SK-N-SH (cell line): ENCODE data around the gene STXBP1. TPM values are rescaled to one million over a fixed set of nuclear protein-coding genes. Genes with fewer than 3 reads are reported as not detected.

Experiments used
- CTCF ChIA-PET: fragments of 300-600, 350-600 bp; formaldehyde crosslinking; extraction: SDS; loops from one replicate; lab custom pipeline; 2021; lab: Yijun Ruan, JAX
- POLR2A ChIA-PET: fragments of 350-600 bp; sonication (Branson Sonifier 250); formaldehyde crosslinking; extraction: SDS; loops from one replicate; lab custom pipeline; 2020; ENCODE audit warnings: antibody characterized with exemption, inconsistent platforms; lab: Yijun Ruan, JAX
- DNase-seq: peaks from one replicate; pipeline ENCODE4 v3.0.0; 2012
- H2AFZ ChIP-seq: fragments of 200-600 bp; sonication (generic); 2 replicates; pipeline ENCODE4 v1.8.1; 2016; ENCODE audit warnings: antibody characterized with exemption, mild to moderate bottlenecking, low read depth
- H3F3A ChIP-seq: fragments of 200-600 bp; sonication (generic); replicated peaks from 2 replicates; pipeline ENCODE3; 2016; ENCODE audit warnings: antibody characterized with exemption, mild to moderate bottlenecking; ENCODE audit not compliant: insufficient read depth
- H3K27ac ChIP-seq, 2 experiments: fragments of 200-500 bp in 1 of 2; fragments of 200-600 bp in 1 of 2; sonication (Bioruptor generic) in 1 of 2; sonication (generic), shearing (Covaris generic) in 1 of 2; 2 replicates each; pipeline versions ENCODE4 v1.5.1 to v1.6.1; 2014 to 2016; ENCODE audit warnings: low read depth in 2 of 2, inconsistent platforms in 1 of 2, low read length in 1 of 2, mild to moderate bottlenecking in 1 of 2, mixed read lengths in 1 of 2
- H3K27me3 ChIP-seq: fragments of 200-600 bp; sonication (generic), shearing (Covaris generic); 2 replicates; pipeline ENCODE4 v1.6.1; 2016; ENCODE audit warnings: mixed run types; ENCODE audit not compliant: insufficient read depth
- H3K36me3 ChIP-seq, 2 experiments: fragments of 200-500 bp in 1 of 2; fragments of 200-600 bp in 1 of 2; sonication (Bioruptor generic) in 1 of 2; sonication (generic) in 1 of 2; replicated peaks in 1 of 2; 2 replicates each; pipeline versions ENCODE3 to v1.5.1; 2014 to 2016; ENCODE audit warnings: low read length in 1 of 2, mild to moderate bottlenecking in 1 of 2; ENCODE audit not compliant: insufficient read depth in 2 of 2, control insufficient read depth in 1 of 2
- H3K4me1 ChIP-seq, 2 experiments: fragments of 200-500 bp in 1 of 2; fragments of 200-600 bp in 1 of 2; sonication (Bioruptor generic) in 1 of 2; sonication (generic), shearing (Covaris generic) in 1 of 2; 2 replicates each; pipeline versions ENCODE4 v1.5.1 to v1.6.1; 2014 to 2016; ENCODE audit warnings: low read depth in 1 of 2, low read length in 1 of 2, mixed run types in 1 of 2; ENCODE audit not compliant: insufficient read depth in 2 of 2, control insufficient read depth in 1 of 2
- H3K4me2 ChIP-seq: fragments of 200-600 bp; sonication (generic), shearing (Covaris generic); 2 replicates; pipeline ENCODE4 v1.6.1; 2017; ENCODE audit warnings: mixed run types
- H3K4me3 ChIP-seq, 2 experiments: fragments of 200-500 bp in 1 of 2; fragments of 200-600 bp in 1 of 2; sonication (Bioruptor generic) in 1 of 2; sonication (generic), shearing (Covaris generic) in 1 of 2; 2 replicates each; pipeline versions ENCODE4 v1.5.1 to v1.8.1; 2014 to 2016; ENCODE audit warnings: low read depth in 2 of 2, inconsistent platforms in 1 of 2, low read length in 1 of 2, mild to moderate bottlenecking in 1 of 2, mixed read lengths in 1 of 2, moderate library complexity in 1 of 2
- H3K79me2 ChIP-seq: fragments of 200-600 bp; sonication (generic); 2 replicates; pipeline ENCODE4 v1.8.1; 2017; ENCODE audit warnings: mild to moderate bottlenecking; ENCODE audit not compliant: insufficient read depth
- H3K9ac ChIP-seq: fragments of 200-600 bp; sonication (generic); 2 replicates; pipeline ENCODE4 v1.6.1; 2017; ENCODE audit warnings: mixed run types
- H3K9me2 ChIP-seq: fragments of 200-600 bp; sonication (generic); 2 replicates; pipeline ENCODE4 v1.6.1; 2017; ENCODE audit warnings: mixed run types
- H3K9me3 ChIP-seq: fragments of 200-600 bp; sonication (generic); 2 replicates; pipeline ENCODE4 v1.6.1; 2017; ENCODE audit warnings: mixed run types, mild to moderate bottlenecking, moderate library complexity
- H4K20me1 ChIP-seq: fragments of 200-600 bp; sonication (generic); 2 replicates; pipeline ENCODE4 v1.6.1; 2017; ENCODE audit warnings: mild to moderate bottlenecking, mixed run types; ENCODE audit not compliant: insufficient read depth
- FOSL2 ChIP-seq: IDR thresholded peaks from 2 replicates; pipeline ENCODE4 v1.4.0; 2012; ENCODE audit warnings: low read depth, mild to moderate bottlenecking, moderate library complexity, borderline replicate concordance
- FOXM1 ChIP-seq: IDR thresholded peaks from 2 replicates; pipeline ENCODE4 v1.4.0; 2012; ENCODE audit warnings: low read depth, mild to moderate bottlenecking
- GABPA ChIP-seq: IDR thresholded peaks from 2 replicates; pipeline ENCODE4 v1.4.0; 2012; ENCODE audit warnings: low read depth, mild to moderate bottlenecking
- JUND ChIP-seq: IDR thresholded peaks from 2 replicates; pipeline ENCODE4 v1.4.0; 2012
- MXI1 ChIP-seq: IDR thresholded peaks from 2 replicates; pipeline ENCODE4 v1.6.1; 2012; ENCODE audit warnings: mild to moderate bottlenecking, low read depth, low read length, improper control_type of control experiment
- NFIC ChIP-seq: IDR thresholded peaks from 2 replicates; pipeline ENCODE4 v1.4.0; 2012; ENCODE audit warnings: borderline replicate concordance
- SMC3 ChIP-seq: IDR thresholded peaks from 2 replicates; pipeline ENCODE4 v1.6.1; 2012; ENCODE audit warnings: low read depth, low read length, improper control_type of control experiment
- TAF1 ChIP-seq: IDR thresholded peaks from 2 replicates; pipeline ENCODE4 v1.6.1; 2012; ENCODE audit warnings: low read depth, mild to moderate bottlenecking, low read length, moderate library complexity, borderline replicate concordance
- YY1 ChIP-seq: IDR thresholded peaks from 2 replicates; pipeline ENCODE4 v1.4.0; 2012; ENCODE audit warnings: low read depth, mild to moderate bottlenecking
- WGBS: methylation state at CpG from one replicate; pipeline ENCODE4 v1.1.6; 2017; ENCODE audit warnings: low lambda C conversion rate; 5-methylcytosine and 5-hydroxymethylcytosine counted together
- polyA plus RNA-seq, 3 experiments: library from polyadenylated mRNA; depleted of rRNA; stranded (reverse); fragments of >200 nt; gene quantifications; 2 replicates each; pipeline ENCODE4 v1.2.3, GENCODE V29; 2012
- TF ChIP-seq, protein P1 (sequence below): IDR thresholded peaks from 2 replicates; pipeline ENCODE4 v1.4.0; 2012; ENCODE audit warnings: low read depth, borderline replicate concordance
- TF ChIP-seq, protein P2 (sequence below): IDR thresholded peaks from 2 replicates; pipeline ENCODE4 v1.6.1; 2012; ENCODE audit warnings: mild to moderate bottlenecking, low read depth, low read length, moderate library complexity
- TF ChIP-seq, protein P3 (sequence below): fragments of 150-350 bp; IDR thresholded peaks from 2 replicates; pipeline ENCODE4 v1.6.1; 2016; ENCODE audit warnings: mild to moderate bottlenecking, low read depth, low read length
- TF ChIP-seq, protein P4 (sequence below): IDR thresholded peaks from 2 replicates; pipeline ENCODE4 v1.4.0; 2012; ENCODE audit warnings: low read depth

Gene STXBP1
- polyA plus RNA-seq, 1 of the 3 experiments (the other 2 are of a cell fraction) = 44.3 TPM

DNA sequence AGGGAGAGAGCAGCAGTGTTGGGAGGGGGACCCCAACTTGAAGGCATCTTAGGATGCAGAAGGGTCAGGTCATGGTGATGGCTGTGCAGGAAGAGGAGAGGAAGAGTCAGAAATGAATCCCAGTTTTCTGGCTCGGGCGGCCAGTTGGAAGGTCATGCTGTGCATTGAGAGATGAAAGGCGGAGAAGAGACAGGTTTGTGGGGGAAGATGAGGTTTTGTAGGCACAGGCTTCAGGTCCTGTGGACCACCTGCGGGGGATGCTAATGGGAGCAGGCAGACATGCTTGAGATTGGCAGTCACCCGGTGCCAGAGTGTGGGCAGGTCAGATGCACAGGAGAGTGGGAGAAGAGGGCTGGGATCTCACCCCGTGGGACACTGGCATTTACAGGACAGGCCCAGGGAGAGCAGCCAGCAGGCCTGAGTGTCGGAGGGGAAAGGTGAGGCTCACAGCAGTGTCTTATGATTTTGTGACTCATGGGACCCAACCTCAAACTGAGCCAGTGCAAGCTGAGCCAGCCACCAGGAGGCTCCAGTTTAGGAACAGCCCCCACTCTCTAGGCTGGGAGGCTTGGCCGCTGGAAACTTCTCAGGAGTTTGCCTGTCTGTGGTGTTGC lies 17.5 kb downstream of the STXBP1 start:
- WGBS = 93% methylated on average over 8 of the region's 8 CpGs
- Histone ChIP-seq H3F3A (no peaks in the 10 kb centered on the region), H3K4me1 (peaks cover 7 to 18% of the 10 kb centered on the region in 2 experiments; a peak in 2 of 4 replicates), H2AFZ (no peak overlapping the region), H3K27ac (no peak overlapping the region), H3K9me3 (no peaks in the 10 kb centered on the region), H3K9ac (no peak overlapping the region), H3K36me3 (peaks cover 0 to 6% of the 10 kb centered on the region in 2 experiments), H3K4me2 (no peak overlapping the region), H3K79me2 (peaks cover 24% of the 10 kb centered on the region; the same call in 1 of the 2 replicates), H3K27me3 (no peaks in the 10 kb centered on the region), H4K20me1 (peaks cover 4% of the 10 kb centered on the region), H3K9me2 (no peaks in the 10 kb centered on the region), H3K4me3 (no peak overlapping the region)
- TF ChIP-seq, protein P1, sequence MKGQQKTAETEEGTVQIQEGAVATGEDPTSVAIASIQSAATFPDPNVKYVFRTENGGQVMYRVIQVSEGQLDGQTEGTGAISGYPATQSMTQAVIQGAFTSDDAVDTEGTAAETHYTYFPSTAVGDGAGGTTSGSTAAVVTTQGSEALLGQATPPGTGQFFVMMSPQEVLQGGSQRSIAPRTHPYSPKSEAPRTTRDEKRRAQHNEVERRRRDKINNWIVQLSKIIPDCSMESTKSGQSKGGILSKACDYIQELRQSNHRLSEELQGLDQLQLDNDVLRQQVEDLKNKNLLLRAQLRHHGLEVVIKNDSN = no peak
- TF ChIP-seq FOXM1 (no peak), SMC3 (no peak), YY1 (no peak), MXI1 (no peak), FOSL2 (no peak), GABPA (no peak), NFIC (no peak), JUND (no peak), TAF1 (no peak)
- TF ChIP-seq, protein P2, sequence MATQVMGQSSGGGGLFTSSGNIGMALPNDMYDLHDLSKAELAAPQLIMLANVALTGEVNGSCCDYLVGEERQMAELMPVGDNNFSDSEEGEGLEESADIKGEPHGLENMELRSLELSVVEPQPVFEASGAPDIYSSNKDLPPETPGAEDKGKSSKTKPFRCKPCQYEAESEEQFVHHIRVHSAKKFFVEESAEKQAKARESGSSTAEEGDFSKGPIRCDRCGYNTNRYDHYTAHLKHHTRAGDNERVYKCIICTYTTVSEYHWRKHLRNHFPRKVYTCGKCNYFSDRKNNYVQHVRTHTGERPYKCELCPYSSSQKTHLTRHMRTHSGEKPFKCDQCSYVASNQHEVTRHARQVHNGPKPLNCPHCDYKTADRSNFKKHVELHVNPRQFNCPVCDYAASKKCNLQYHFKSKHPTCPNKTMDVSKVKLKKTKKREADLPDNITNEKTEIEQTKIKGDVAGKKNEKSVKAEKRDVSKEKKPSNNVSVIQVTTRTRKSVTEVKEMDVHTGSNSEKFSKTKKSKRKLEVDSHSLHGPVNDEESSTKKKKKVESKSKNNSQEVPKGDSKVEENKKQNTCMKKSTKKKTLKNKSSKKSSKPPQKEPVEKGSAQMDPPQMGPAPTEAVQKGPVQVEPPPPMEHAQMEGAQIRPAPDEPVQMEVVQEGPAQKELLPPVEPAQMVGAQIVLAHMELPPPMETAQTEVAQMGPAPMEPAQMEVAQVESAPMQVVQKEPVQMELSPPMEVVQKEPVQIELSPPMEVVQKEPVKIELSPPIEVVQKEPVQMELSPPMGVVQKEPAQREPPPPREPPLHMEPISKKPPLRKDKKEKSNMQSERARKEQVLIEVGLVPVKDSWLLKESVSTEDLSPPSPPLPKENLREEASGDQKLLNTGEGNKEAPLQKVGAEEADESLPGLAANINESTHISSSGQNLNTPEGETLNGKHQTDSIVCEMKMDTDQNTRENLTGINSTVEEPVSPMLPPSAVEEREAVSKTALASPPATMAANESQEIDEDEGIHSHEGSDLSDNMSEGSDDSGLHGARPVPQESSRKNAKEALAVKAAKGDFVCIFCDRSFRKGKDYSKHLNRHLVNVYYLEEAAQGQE = no peak
- TF ChIP-seq, protein P3, sequence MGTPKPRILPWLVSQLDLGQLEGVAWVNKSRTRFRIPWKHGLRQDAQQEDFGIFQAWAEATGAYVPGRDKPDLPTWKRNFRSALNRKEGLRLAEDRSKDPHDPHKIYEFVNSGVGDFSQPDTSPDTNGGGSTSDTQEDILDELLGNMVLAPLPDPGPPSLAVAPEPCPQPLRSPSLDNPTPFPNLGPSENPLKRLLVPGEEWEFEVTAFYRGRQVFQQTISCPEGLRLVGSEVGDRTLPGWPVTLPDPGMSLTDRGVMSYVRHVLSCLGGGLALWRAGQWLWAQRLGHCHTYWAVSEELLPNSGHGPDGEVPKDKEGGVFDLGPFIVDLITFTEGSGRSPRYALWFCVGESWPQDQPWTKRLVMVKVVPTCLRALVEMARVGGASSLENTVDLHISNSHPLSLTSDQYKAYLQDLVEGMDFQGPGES = no peak
- TF ChIP-seq, protein P4, sequence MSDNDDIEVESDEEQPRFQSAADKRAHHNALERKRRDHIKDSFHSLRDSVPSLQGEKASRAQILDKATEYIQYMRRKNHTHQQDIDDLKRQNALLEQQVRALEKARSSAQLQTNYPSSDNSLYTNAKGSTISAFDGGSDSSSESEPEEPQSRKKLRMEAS = no peak
- ChIA-PET CTCF (interaction anchor here (1.5 kb wide), 1 partner anchor 105 kb away, joined by 5 read pairs; the partner anchor contains the start of gene TOR2A), POLR2A (no interaction called here)
- DNase-seq = no peak
